ENCODE results near the gene ENKUR. TPM values are rescaled to one million over a fixed set of nuclear protein-coding genes. Genes with fewer than 3 reads are reported as not detected.

ENKUR gene
- total and polyA plus RNA-seq, 8 donors: 0.06 to 9.7 (median 5.6) TPM

DNA sequence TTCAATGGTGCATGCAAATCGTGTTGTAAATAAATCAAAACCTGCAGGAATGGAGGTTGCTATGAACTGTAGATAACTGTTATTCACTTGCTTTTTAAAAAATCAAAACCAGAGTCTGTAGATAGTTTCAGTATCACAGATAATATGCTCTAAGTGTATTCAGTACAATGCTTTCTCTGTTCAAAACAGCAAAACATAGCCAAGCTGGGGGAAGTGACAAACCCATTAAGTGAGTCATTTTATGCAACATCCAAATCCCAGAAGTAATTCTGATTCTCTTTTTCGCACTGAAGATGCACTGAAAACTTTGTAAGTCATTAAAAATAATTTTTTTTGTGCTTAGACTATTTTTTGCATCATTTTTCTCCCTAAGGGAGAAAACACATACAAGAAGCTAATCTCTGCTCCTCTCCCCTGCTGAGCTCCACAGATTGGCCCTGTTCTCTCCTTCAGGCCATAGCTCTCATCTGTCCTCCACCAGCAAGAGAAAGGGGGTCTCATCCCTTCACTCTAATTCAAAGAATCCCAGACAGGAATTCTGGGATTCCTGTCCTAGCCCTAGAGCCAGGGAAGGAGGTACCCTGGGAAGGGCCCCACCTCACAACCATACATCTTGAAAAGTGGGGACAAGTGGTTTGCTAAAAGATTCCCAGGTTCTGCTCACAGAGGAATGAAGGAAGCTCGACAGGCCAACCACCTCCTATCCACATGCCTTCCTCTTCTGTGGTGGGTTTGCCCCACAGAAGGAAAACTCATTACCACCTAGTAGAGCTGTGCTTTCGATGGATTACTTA, 68.5 kb downstream of the ENKUR start:
- DNase-seq: no peak

DNA sequence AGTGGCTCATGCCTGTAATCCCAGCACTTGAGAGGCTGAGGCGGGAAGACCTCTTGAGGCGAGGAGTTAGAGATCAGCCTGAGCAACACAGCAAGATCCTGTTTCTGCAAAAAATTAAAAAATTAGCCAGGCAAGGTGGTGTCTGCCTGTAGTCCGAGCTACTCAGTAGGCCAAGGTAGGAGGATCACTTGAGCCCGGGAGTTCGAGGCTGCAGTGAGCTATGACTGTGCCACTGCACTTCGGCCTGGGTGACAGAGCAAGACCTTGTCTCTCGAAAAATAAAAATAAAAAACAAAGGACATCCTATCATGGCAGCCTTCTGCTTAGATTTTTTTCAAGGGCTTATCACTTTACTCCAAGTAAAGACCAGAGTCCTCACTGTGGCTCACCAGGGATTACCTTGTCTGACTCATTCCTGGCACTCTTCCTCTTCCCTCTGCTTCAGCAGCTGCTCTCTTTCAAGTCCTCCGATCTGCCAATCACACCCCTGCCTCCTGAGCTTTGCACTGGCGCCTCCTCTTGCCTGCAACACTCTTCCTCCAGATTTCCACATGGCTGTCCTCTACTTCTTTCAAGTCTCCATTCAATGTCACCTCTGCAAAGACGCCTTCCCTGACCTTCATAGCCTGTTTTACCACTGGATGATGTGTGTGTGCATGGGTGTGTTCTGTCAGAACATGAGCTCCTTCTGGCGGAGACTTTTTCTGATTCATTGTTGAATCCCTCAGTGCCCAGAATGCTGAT, 71.3 kb downstream of the ENKUR start:
- DNase-seq (no peak), ATAC-seq (peak; percentile 23)

More for the DNA sequence above, 68.5 kb downstream of the ENKUR start:
- Histone ChIP-seq H3K36me3 (no peaks in the 10 kb centered on the region), H3K9me3 (no peaks in the 10 kb centered on the region), H3K4me3 (no peak overlapping the region), H3K27me3 (peaks cover 0 to 14% of the 10 kb centered on the region in 2 donors), H3K4me1 (peaks cover 0 to 4% of the 10 kb centered on the region in 2 donors), H3K27ac (peak overlapping the region; percentile 21 to 35)
- peak; percentile 36 for ATAC-seq
- intact Hi-C loops (cut with DNase I): no loop called here
- TF ChIP-seq, protein P1, sequence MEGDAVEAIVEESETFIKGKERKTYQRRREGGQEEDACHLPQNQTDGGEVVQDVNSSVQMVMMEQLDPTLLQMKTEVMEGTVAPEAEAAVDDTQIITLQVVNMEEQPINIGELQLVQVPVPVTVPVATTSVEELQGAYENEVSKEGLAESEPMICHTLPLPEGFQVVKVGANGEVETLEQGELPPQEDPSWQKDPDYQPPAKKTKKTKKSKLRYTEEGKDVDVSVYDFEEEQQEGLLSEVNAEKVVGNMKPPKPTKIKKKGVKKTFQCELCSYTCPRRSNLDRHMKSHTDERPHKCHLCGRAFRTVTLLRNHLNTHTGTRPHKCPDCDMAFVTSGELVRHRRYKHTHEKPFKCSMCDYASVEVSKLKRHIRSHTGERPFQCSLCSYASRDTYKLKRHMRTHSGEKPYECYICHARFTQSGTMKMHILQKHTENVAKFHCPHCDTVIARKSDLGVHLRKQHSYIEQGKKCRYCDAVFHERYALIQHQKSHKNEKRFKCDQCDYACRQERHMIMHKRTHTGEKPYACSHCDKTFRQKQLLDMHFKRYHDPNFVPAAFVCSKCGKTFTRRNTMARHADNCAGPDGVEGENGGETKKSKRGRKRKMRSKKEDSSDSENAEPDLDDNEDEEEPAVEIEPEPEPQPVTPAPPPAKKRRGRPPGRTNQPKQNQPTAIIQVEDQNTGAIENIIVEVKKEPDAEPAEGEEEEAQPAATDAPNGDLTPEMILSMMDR (IDR thresholded peaks at IDR 0.05): no peak

DNA sequence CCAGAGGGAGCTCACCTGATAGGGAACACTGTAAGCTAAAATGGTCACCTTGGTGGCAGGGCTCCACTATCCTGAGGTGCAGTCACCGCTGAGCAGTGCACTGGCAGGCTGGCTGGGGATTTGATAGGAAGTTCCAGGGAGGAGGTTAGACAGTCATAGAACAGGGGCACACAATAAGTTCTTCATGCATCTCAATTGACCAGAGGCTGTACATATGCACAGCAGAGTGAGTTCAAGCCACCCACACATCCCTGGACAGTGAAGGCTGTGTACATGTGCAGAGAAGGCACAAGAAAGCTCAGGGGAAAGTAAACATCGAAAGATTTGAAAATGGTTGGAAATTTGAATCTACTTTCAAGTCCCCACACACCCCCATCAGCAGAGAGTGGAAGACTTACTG, 77.4 kb downstream of the ENKUR start:
- no peaks in the 10 kb centered on the region for H3K27me3 ChIP-seq
- H3K4me1 ChIP-seq: no peaks in the 10 kb centered on the region
- H3K27ac ChIP-seq: no peak overlapping the region
- intact Hi-C loops (cut with DNase I): no loop called here
- no peak for DNase-seq
- ATAC-seq: no peak
- H3K36me3 ChIP-seq: no peaks in the 10 kb centered on the region
- H3K9me3 ChIP-seq: no peaks in the 10 kb centered on the region
- TF ChIP-seq, protein P1 (IDR thresholded peaks at IDR 0.05): no peak
- no peak overlapping the region for H3K4me3 ChIP-seq

More for the DNA sequence above, 71.3 kb downstream of the ENKUR start:
- Histone ChIP-seq H3K4me3 (no peak overlapping the region), H3K9me3 (no peaks in the 10 kb centered on the region), H3K27me3 (no peaks in the 10 kb centered on the region), H3K4me1 (no peaks in the 10 kb centered on the region), H3K27ac (no peak overlapping the region), H3K36me3 (no peaks in the 10 kb centered on the region)
- TF ChIP-seq, protein P1 (IDR thresholded peaks at IDR 0.05): no peak
- intact Hi-C loops (cut with DNase I): no loop called here

DNA sequence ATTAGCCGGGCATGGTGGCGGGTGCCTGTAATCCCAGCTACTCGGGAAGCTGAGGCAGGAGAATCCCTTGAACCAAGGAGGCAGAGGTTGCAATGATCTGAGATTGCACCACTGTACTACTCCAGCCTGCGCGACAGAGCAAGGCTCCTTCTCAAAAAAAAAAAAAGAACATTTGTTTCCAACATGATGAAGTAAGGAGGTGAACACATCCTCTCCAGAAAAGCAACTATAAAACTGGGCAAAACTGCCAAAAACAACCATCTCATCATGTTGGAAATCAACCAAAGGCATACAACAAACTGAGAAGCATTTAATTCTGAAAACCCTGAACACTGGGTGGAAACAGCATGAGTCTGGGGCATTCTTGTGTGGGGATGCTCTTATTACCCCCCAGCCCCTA, 77.9 kb downstream of the ENKUR start:
- ATAC-seq (no peak), DNase-seq (no peak)
- Histone ChIP-seq H3K9me3 (no peaks in the 10 kb centered on the region), H3K4me3 (no peak overlapping the region), H3K27ac (no peak overlapping the region), H3K36me3 (no peaks in the 10 kb centered on the region), H3K4me1 (no peaks in the 10 kb centered on the region), H3K27me3 (no peaks in the 10 kb centered on the region)
- intact Hi-C loops (cut with DNase I): no loop called here
- TF ChIP-seq, protein P1 (IDR thresholded peaks at IDR 0.05): no peak
